GM21390 (cell line): ENCODE data around the gene ADGRG1.

ENCODE experiments used
- ATAC-seq: cut with Tn5 transposase; IDR thresholded peaks from one replicate; pipeline ENCODE4 v1.9.1; 2021; ENCODE audit not compliant: unreplicated experiment

The ADGRG1 gene

DNA sequence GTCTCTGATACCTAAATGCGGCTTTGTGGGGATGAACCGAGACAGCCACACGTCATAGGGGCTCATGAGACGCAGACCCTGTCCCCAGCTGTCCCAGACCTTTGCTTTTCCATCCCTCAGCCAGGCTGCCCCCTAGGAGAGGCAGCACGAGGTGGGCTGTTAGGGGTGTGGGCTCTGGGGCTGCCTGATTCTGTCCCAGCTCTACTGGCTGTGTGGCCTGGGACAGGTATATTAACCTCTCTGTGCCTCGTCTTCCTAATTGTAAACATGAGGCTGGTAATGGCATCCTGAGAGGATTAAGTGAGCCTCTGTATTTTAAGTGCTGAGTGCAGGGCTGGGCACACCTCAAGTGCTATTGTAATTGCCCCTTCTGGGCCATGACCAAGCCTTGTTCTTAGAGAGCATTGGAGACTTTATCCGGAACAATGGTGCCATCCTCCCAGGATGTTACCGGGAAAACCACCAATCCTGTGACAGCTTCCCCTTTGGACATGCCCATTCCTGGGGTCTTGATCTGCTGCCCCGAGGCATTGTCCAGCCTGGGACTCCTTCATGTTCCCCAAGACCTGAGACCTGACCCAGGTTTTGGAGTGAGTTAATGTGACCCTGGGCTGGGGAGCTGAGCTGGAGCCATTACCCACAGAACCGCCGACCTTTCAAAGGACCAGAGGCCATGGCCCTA lies 5.1 kb downstream of the ADGRG1 start:
- no peak for ATAC-seq

DNA sequence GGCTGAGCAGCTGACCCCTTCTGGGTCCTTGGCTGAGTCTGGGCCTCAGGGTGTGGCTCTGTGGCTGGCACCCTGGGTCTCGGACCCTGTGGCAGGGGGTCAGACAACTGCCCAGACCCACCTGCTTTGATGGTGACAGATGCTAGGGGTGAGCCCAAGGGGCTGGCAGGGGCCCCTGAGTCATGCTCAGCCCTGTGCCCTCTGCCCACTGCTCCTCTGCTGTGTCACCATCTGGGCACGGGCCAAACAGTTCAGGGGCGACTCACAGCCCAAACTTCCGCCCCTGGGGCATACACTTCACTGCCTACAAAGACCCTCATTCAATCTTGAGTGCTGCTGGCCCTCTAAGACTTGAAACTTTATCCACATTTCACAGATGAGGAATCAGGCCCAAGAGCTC lies 5.7 kb downstream of the ADGRG1 start:
- ATAC-seq = no peak

DNA sequence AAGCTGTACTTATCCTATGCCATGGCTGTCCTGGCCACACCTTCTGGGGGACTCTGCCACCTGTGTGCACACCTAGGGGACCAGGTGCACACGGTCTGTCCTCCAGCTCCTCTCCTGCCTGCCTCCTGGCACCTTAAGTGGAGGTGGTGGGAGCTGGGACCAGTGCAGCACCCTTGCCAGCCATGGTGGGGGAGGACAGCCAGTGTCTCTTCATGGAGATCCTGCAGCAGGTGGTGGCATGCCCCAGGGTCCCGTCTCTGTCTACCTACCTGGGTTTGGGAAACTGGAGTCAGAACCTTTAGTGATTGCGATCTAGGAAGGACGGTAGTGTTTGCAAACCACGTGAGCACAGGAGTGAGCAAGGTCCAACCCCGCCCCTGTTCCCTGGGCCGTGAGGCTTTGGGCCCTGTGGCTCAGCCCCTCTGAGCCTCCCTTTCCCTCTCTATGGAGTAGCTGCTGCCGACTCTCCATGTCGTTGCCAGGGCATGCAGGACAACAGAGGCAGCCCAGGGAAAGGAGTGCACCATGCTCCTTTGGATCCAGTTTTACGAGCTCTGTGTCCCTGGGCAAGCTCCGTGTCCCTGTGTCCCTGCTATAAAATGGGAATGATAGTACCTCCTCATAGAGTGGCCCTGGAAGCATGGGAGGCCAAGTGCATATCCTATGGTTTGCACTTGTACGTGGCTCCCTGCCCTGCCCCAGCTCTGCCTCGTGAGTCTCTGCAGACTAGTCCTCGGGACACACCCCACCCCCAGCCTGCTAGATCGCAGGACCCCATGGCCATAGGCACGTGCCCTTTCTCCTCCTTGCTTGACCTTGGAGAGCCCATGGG lies 7.1 kb downstream of the ADGRG1 start:
- no peak for ATAC-seq

DNA sequence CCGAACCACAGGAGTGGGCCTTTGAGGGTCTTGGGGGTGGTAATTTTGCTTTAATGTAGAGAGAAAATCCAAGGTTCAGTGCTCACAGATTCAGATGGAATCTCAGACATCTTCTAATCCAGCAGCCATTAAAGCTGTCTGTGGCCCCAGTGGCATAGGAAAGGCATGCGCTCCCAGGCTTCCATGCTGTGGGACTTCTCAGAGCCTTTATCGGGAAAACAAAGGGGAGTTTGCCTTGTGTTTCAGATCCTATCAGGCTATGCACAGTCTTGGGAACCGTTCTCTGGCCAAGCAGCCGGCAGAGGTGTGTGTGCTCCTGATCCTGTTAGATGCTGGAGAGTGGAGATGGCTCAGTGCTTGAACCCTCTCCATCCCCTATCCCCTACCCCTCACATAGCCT lies 7.8 kb downstream of the ADGRG1 start:
- no peak for ATAC-seq

DNA sequence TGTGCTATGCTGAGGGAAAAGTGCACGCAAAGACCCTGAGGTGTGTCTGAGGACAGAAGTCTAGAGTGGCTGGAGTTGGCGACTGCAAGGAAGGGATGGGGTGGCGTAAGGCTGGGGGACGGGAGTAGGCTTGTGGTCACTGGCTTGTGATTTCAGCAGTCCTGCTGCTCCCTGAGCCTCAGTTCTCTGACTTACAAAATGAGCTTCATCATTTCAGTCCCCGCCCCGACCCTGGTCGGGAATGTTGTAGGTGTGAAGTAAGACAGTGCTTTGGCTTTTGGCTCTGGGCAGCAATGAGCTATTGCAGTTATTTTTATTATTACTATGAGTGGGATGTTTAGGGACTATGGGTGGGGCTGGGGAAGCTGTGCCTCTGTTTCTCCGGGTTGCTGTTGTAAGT lies 8.6 kb downstream of the ADGRG1 start:
- no peak for ATAC-seq

DNA sequence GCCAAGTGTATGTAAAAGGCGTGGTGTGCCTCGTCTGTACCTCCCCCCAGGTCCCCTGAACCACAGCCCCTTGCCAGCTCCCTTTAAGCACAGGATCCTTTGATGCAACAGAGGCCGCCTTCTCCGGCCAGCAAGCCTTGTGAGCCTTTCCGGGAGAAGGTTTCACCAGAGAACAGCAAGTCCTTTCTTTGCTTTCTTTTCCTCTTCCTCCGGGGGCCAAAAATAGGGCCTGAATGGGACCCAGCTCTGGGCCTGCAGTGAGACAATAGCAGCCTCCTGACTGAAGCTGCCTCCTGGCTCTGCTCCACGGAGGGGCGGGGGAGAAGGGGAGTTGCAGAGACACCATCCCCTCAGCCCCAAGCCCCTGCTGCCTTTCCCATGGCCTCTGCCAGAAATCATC lies 9.0 kb downstream of the ADGRG1 start:
- ATAC-seq = no peak

DNA sequence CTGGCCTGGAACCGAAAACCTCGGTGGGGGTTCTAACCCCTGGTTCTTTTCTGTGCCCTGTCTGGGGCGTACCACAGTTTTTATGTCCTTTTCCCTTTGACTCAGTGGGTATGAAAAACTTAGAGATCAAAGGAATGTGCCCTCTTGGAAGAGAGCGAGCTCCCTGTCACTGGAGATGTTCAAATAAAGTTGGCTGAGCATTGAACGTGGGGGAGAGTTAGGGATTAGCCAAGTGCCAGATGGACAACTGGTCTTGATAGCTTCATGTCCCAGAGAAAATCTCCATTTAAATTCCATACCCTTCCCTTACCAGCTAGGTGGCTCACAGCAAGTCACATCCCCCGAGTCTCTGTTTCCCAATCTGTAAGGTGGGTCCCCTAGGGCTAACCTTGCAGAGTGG lies 9.5 kb downstream of the ADGRG1 start:
- ATAC-seq = no peak

DNA sequence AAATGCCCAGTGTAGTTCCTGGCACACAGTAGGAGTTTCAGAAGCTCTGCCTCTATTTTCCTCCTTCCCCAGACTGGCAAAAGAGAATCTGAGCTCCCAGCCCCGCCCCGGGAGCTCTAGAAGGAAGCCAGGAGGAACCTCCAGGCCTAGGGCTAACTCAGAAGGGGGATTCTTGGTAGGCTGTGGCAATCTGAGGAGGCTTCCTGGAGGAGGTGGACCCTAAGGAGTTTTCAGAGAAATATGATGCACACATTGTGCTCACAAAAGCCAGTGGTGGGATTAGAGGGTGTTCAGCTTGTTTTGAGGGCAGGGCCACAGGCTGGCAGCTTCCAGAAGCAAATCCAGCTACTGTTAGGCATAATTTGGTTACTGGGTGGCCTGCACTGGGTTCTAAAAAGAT lies 10.0 kb downstream of the ADGRG1 start:
- no peak for ATAC-seq

DNA sequence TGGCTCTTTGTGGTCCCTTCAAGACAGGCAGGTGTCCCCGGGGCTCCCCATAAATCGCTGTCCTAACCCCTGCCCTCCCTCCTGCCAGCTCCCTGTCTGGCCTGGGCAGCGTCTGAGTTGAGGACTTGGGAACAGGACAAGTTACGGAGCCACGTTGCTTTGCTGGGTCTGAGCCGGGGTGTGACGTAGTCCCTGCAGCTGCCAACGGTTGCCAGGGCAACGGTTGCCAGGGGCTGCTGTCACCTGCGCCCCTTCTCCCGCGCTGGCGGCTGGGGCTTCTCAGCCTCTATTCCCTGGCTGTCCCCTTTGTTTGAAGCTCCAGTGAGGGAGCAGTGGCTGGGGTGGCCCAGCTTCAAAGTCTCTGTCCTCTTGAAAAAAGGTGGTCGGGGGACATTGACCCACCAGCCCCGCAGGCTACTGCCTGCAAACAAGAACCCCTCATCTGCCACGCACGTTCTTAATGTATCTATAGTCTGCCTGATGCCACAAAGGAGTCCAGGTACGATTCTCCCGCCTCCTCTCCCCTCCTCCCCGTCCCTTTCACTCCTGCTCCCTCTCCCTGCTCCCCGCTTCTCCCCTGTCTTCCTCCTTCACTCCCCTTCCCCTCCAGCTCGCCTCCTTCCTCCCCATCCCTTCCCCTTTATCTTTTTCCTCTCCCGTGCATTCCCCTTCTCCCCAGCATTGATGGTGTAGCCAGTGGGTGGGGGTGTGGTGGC lies 10.9 kb downstream of the ADGRG1 start:
- no peak for ATAC-seq

DNA sequence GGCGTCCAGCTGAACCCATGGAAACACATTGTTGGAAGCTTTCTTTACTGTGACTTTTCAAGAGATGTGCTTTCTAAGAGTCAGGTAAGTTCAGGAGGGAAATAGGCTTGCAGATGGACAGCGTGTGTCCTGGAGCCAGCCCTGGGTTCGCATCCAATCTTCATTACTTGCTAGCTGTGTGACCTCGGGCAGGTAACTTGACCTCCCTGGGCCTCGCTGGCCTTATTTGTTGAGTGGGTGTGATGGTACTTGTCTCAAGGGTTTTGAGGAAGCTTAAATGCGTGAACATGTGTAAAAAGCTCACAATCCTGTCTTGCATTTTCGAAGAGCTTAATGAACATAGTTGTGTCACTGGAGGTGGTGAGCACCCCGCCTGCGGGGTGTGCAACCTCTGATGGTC lies 11.8 kb downstream of the ADGRG1 start:
- ATAC-seq = no peak

DNA sequence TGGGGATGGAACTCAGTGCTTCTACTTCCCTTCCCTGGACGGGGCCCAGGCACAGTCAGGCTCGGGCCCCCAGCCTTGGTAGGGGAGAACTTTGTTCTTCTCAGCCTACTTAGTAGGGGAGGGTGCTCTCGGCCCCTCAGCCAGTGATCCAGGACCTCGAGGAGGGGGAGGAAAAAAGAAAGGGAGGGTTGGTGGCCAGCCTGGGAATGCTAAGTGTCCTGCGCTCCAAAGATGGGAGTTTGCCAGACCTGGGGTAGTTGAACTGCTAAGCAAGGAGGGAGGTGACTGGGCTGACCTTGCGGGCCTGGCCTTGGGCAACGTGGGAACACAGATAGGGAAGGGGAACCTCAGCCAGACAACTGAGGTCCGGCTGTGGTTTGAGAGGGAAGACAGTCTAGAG lies 12.2 kb downstream of the ADGRG1 start:
- ATAC-seq = no peak

DNA sequence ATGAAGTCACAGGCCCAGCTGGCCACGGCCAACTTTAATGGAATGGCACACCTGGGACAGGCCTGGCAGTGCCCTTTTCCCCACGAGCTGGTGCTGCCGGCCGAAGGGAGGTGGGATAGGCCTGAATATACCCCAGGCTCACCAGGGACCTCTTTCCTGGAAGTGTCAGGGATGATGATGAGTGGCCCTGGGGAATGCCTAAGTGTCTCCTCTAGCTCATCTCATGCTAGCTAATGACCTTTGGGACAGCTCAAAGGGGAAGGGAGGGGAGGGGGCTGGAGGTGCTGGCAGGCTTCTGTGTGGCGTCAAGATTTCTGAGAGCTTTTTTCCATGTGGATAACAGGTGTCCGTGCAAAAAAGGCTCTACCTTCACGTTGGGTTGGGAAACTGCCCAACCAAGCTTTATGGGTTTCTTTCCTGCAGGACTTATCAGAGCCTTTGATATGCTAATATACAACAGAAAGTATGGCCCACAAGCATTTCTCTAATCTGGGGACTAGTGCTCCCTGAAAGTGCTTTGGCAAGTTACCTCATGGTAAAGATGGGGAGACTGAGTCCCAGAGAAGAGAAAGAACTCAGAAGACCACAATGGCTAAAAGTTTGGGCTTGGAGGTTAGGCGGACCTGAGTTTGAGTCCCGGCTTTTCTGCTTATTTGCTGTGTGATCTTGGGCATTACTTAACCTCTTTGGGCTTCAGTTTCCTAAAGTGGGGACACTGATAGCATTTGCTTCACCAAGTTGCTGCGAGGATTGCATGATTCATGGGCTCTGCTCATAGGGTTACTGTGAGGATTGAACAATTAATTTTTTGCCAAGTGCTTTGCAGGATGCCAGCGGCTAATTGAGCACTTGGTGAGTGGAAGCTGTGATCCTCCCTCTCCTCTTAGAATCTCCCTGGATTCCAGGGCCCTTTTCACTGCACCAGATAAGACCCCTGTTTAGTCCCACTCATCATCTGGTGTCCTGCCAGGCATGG lies 14.0 kb downstream of the ADGRG1 start:
- ATAC-seq = no peak

DNA sequence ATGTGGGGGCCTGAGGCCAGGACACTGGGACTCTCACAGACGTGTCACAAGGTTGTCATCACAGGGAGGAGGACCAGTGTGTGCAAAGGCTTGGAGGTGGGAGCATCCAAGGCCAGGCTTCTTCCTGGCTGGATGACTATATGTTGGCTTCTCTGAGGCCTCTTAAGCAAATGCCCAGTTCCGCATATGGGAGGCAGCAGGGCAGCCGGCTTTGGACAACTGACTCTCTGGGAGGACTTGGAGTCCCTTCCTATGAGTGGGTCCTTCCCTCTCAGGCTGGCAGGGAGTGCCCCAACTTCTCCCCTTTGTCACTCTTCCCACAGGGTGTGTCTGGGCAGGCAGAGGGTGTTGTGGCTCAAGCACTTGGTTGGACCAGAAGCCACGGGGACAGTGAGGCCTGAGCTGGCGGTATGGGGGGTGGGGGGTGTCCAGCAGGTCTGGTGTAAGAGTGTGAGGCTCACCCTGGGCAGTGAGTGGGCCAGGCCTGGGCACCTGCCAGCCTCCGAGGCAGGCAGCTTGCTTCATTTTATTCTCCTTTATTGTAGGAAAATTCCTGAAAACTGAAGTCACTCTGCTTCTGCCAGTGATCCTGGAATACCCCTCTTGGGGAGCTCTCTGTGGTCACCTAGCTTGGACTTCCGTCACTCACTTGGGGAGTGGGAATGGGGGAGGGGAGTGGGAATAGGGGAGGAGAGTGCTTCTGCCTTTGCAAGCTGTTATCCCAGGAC lies 14.9 kb downstream of the ADGRG1 start:
- no peak for ATAC-seq

DNA sequence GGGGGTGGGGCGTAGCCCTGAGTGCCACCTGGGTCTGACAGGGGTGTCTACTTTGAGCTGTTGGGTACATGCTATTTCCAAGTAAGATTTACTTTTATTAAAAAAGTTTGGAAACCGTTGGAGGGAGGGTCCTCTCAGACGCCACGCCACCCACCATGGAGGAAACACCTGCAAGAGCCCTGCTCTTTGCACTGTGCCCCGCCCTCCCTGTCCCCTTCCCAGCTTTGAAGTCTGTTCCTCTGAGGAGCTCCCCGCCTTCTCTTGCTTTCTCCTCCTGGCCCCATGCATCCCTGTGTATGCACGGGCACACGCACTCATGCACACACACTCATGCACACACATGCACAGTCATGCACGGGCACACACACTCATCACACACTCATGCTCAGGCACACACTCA lies 15.5 kb downstream of the ADGRG1 start:
- ATAC-seq = no peak

DNA sequence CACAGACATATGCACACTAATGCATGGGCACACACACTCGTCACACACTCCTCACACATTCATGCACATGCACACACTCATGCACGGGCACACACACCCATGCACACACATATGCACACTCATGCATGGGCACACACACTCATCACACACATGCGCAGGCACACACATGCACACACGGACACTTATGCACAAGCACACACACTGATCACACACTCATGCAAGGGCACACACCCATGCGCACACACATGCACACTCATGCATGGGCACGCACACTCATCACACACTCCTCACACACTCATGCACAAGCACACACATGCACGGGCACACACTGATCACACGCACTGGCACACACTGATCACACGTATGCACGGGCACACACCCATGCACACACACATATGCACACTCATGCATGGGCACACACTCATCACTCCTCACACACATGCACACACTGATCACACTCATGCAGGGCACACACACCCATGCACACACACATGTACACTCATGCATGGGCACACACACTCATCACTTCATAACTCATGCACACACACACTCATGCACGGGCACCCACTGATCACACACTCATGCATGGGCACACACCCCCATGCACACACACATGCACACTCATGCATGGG lies 16.1 kb downstream of the ADGRG1 start:
- ATAC-seq = no peak

DNA sequence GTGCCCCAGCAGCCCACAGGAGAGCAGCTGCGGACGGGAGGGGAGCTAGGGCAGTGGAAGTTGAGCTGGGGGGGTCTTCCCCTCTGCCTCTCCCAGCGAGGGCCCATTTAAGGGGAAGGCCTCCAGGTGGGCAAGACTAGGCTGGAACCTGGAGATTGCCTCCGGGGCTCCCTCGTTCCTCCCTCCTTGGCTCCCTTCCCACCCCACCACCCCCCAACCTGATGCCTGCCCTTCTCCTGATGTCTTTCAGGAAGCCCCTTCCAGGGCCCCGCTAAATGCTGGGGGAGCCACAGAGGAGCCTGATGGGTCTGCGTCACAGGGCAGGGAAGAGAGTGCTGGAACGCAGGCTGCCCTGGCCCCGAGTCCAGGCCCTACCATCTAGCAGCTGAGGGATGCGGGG lies 16.7 kb downstream of the ADGRG1 start:
- ATAC-seq = no peak

DNA sequence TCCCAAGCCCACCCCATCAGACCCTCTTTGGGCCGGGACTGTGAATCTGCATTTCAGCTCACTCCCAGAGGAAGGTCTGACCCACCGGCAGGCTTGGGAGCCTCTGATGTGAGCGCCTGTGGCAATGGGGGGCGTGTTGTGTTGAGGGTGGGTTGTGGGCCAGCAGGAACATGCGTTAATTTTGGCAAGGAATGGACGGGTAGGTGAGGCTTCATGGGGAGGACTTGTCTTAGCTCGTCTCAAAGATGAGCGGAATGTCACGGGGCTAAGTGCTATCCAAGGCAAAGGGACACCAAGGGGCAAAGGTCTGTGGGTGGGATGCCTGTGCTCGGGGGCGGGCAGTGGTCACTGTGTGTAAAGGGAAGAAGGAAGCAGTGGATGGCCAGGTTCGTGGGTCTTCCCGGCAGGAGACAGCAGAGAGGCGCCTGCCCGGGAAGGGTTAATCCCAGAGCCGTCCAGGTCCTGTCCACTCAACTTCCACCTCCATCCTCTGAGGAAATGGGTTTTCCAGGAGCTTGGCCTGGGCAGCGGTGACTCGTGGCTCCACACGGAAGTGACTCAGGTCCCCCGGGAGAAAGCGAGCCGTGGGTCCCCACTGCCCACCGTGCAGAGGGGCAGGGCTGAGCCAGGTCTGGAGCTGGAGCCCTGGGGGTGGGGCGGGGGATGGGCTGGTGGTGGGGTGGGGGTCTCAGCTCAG lies 17.4 kb downstream of the ADGRG1 start:
- no peak for ATAC-seq

DNA sequence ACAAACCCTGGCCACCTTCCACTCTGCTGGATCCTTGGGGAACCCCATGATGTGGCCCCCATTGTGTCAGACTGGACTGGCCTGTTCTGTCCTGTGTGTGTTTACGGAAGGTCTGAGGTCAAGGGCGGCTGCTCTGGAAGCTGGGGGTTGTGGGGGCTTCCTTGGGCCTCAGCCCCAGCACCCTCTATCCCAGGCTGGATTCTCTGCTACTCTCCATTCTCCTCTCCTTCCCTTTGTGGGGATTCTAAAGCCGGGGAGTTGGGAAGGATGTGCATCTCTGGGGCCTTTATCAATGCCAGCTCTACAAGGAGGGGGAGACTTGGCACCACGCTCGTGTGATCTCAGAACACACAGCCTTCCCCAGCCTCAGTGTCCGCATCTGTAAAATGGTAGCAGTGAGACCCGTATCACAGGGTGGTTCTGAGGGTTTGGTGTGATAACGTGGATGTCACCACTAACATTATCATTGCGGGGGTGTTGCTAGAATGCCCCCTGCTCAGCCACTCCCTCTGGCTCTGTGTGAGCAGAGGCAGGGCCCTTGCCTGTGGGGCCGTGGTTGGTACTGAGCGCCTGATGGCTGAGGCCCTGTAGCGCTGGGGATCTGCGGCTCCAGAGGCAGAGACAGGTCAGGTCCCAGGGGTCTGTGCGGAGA lies 18.1 kb downstream of the ADGRG1 start:
- ATAC-seq = no peak
